H9 (cell line): ENCODE results near the gene MRTFA. TPM values are rescaled to one million over a fixed set of nuclear protein-coding genes. Genes with fewer than 3 reads are reported as not detected.

Source experiments
- DNase-seq: peaks from one replicate; pipeline ENCODE4 v3.0.0-alpha.2; 2017
- H2AFZ ChIP-seq: one replicate; pipeline ENCODE4 v1.6.1; 2013; ENCODE audit warnings: mild to moderate bottlenecking, low read length, control low read depth, moderate library complexity
- H2AK5ac ChIP-seq: 2 replicates; pipeline ENCODE4 v1.6.1; 2013; ENCODE audit warnings: low read length, control low read depth, mixed read lengths; ENCODE audit not compliant: insufficient read length
- H2BK120ac ChIP-seq: one replicate; pipeline ENCODE4 v1.6.1; 2013; ENCODE audit warnings: low read depth, mild to moderate bottlenecking, low read length, control low read depth, inconsistent platforms; ENCODE audit not compliant: poor library complexity, severe bottlenecking
- H2BK12ac ChIP-seq: 2 replicates; pipeline ENCODE4 v1.6.1; 2013; ENCODE audit warnings: low read length, control low read depth, mixed read lengths, low read depth; ENCODE audit not compliant: insufficient read length
- H2BK15ac ChIP-seq: 2 replicates; pipeline ENCODE4 v1.6.1; 2013; ENCODE audit warnings: low read depth, low read length, control low read depth
- H2BK20ac ChIP-seq: one replicate; pipeline ENCODE4 v1.6.1; 2013; ENCODE audit warnings: low read depth, mild to moderate bottlenecking, low read length, control low read depth, inconsistent platforms; ENCODE audit not compliant: poor library complexity, severe bottlenecking
- H2BK5ac ChIP-seq: 2 replicates; pipeline ENCODE4 v1.6.1; 2013; ENCODE audit warnings: low read length, control low read depth, mixed read lengths; ENCODE audit not compliant: insufficient read length
- H3K14ac ChIP-seq: 2 replicates; pipeline ENCODE4 v1.6.1; 2013; ENCODE audit warnings: low read length, control low read depth; ENCODE audit not compliant: insufficient read depth
- H3K18ac ChIP-seq: 2 replicates; pipeline ENCODE4 v1.6.1; 2013; ENCODE audit warnings: low read depth, mild to moderate bottlenecking, mixed read lengths, low read length, control low read depth; ENCODE audit not compliant: insufficient read length
- H3K23ac ChIP-seq: 2 replicates; pipeline ENCODE4 v1.6.1; 2013; ENCODE audit warnings: low read length, control low read depth, mixed read lengths, low read depth; ENCODE audit not compliant: insufficient read length
- H3K23me2 ChIP-seq: 2 replicates; pipeline ENCODE4 v1.6.1; 2013; ENCODE audit warnings: low read depth, mild to moderate bottlenecking, mixed read lengths, low read length, control low read depth; ENCODE audit not compliant: insufficient read length, poor library complexity, severe bottlenecking
- H3K27ac ChIP-seq: 2 replicates; pipeline ENCODE4 v1.5.1; 2013; ENCODE audit warnings: low read length, control low read depth, mixed read lengths, low read depth; ENCODE audit not compliant: insufficient read length
- H3K27me3 ChIP-seq: 2 replicates; pipeline ENCODE4 v1.6.1; 2013; ENCODE audit warnings: low read length, control low read depth, inconsistent platforms; ENCODE audit not compliant: insufficient read depth
- H3K4ac ChIP-seq: 2 replicates; pipeline ENCODE4 v1.6.1; 2013; ENCODE audit warnings: low read depth, mild to moderate bottlenecking, control low read depth, inconsistent platforms, low read length, moderate library complexity
- H3K4me1 ChIP-seq: 2 replicates; pipeline ENCODE4 v1.6.1; 2013; ENCODE audit warnings: low read length, control low read depth, inconsistent platforms; ENCODE audit not compliant: insufficient read depth
- H3K4me2 ChIP-seq: 2 replicates; pipeline ENCODE4 v1.6.1; 2013; ENCODE audit warnings: low read length, control low read depth, mixed read lengths; ENCODE audit not compliant: insufficient read length, insufficient read depth
- H3K56ac ChIP-seq: 2 replicates; pipeline ENCODE4 v1.6.1; 2013; ENCODE audit warnings: low read depth, mild to moderate bottlenecking, mixed read lengths, low read length, control low read depth; ENCODE audit not compliant: insufficient read length
- H3K79me1 ChIP-seq: 2 replicates; pipeline ENCODE4 v1.6.1; 2013; ENCODE audit warnings: low read depth, mild to moderate bottlenecking, moderate library complexity, low read length, control low read depth, inconsistent platforms; ENCODE audit not compliant: insufficient read depth, poor library complexity, severe bottlenecking
- H3K79me2 ChIP-seq: 2 replicates; pipeline ENCODE4 v1.6.1; 2013; ENCODE audit warnings: low read length, control low read depth, inconsistent platforms; ENCODE audit not compliant: insufficient read depth
- H3K9ac ChIP-seq: 2 replicates; pipeline ENCODE4 v1.6.1; 2013; ENCODE audit warnings: low read length, control low read depth, mixed read lengths; ENCODE audit not compliant: insufficient read length; ENCODE audit errors: extremely low read depth
- H3K9me3 ChIP-seq: one replicate; pipeline ENCODE4 v1.6.1; 2013; ENCODE audit warnings: low read depth, low read length, inconsistent platforms; ENCODE audit not compliant: control insufficient read depth
- H3T11ph ChIP-seq: one replicate; pipeline ENCODE4 v1.6.1; 2013; ENCODE audit warnings: mild to moderate bottlenecking, low read length, control low read depth, inconsistent platforms
- H4K20me1 ChIP-seq: one replicate; pipeline ENCODE4 v1.6.1; 2013; ENCODE audit not compliant: control insufficient read depth, insufficient read length, insufficient read depth
- H4K5ac ChIP-seq: 2 replicates; pipeline ENCODE4 v1.6.1; 2013; ENCODE audit warnings: low read depth, mild to moderate bottlenecking, mixed read lengths, low read length, control low read depth; ENCODE audit not compliant: insufficient read length
- H4K8ac ChIP-seq: replicated peaks from 2 replicates; pipeline ENCODE4 v1.6.1; 2013; ENCODE audit warnings: low read length, control low read depth, mixed read lengths, low read depth; ENCODE audit not compliant: insufficient read length
- H4K91ac ChIP-seq: 2 replicates; pipeline ENCODE4 v1.6.1; 2013; ENCODE audit warnings: low read depth, mild to moderate bottlenecking, moderate library complexity, mixed read lengths, low read length, control low read depth; ENCODE audit not compliant: insufficient read length
- H3K27ac Mint-ChIP-seq, 3 experiments: 2 replicates in 2 of 3; 3 replicates in 1 of 3; pipeline ENCODE4 v1.8.0; 2020 to 2021; ENCODE audit warnings: mixed read lengths in 3 of 3, mild to moderate bottlenecking in 1 of 3, moderate library complexity in 1 of 3
- H3K27me3 Mint-ChIP-seq: 2 replicates; pipeline ENCODE4 v1.8.0; 2021; ENCODE audit warnings: low read depth, mild to moderate bottlenecking, moderate library complexity, mixed read lengths
- H3K36me3 Mint-ChIP-seq, 3 experiments: 2 replicates in 2 of 3; 3 replicates in 1 of 3; pipeline ENCODE4 v1.8.0; 2020 to 2021; ENCODE audit warnings: low read depth in 3 of 3, mixed read lengths in 3 of 3; ENCODE audit not compliant: insufficient read depth in 1 of 3
- H3K4me1 Mint-ChIP-seq, 2 experiments: 2 replicates each; pipeline ENCODE4 v1.8.0; 2020; ENCODE audit warnings: mixed read lengths in 2 of 2
- H3K4me3 Mint-ChIP-seq, 2 experiments: 2 replicates in 1 of 2; 3 replicates in 1 of 2; pipeline ENCODE4 v1.8.0; 2020 to 2021; ENCODE audit warnings: mild to moderate bottlenecking in 2 of 2, mixed read lengths in 2 of 2, moderate library complexity in 1 of 2
- H3K9me3 Mint-ChIP-seq, 2 experiments: 2 replicates in 1 of 2; 3 replicates in 1 of 2; pipeline ENCODE4 v1.8.0; 2020; ENCODE audit warnings: mild to moderate bottlenecking in 2 of 2, mixed read lengths in 2 of 2, moderate library complexity in 1 of 2
- WGBS: extraction: QIAGEN DNeasy Blood & Tissue Kit; methylation state at CpG from one replicate; pipeline ENCODE4 v1.1.7; 2013; ENCODE audit warnings: missing lambda C conversion rate, low lambda C conversion rate, mixed read lengths; ENCODE audit not compliant: insufficient read length; ENCODE audit errors: extremely low coverage; 5-methylcytosine and 5-hydroxymethylcytosine counted together
- total RNA-seq: library from RNA; stranded (reverse); gene quantifications from 2 replicates; pipeline ENCODE4 v1.2.1, GENCODE V29; 2021
- TF ChIP-seq, protein P1 (sequence below): fragments of 200-600 bp; sonication (generic); conservative IDR thresholded peaks from 3 replicates; pipeline ENCODE4 v1.8.0; 2021; ENCODE audit warnings: antibody characterized with exemption, mild to moderate bottlenecking

The MRTFA gene
- total RNA-seq, 1 experiment from 2014 or later, result 38.1 TPM

DNA sequence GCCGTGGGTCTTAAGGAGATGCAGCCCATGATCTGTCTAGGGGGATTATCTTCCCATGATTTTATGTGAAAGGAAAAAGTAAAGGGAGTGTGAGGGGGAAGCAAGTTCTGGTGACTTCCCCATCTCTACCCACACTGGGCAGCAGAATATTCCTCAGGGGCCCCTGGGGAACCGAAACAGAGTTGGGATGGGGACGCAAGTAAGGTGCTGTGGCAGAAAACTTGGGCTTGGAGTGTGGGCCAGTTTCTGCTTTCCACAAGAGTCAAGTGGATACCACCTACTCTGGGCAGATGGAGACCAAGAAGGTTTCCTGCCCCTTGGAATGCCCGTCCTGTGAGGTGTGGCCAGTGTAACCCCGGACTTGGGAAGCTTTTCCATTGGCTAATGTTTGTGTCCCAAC, 201.8 kb downstream of the MRTFA start:
- Histone ChIP-seq H3K56ac (no peak overlapping the region), H3K23me2 (no peaks in the 10 kb centered on the region), H3K18ac (no peak overlapping the region), H3K27ac (no peak overlapping the region), H3K4me1 (no peaks in the 10 kb centered on the region), H3K14ac (no peak overlapping the region), H2AFZ (no peak overlapping the region), H4K91ac (no peak overlapping the region), H2BK120ac (no peak overlapping the region), H4K5ac (no peak overlapping the region), H2BK20ac (no peak overlapping the region), H3T11ph (no peak overlapping the region), H3K79me2 (no peaks in the 10 kb centered on the region), H4K20me1 (no peaks in the 10 kb centered on the region), H3K79me1 (no peaks in the 10 kb centered on the region), H4K8ac (no peak overlapping the region), H3K4ac (no peak overlapping the region), H2BK15ac (no peak overlapping the region), H3K4me2 (no peak overlapping the region), H2BK5ac (no peak overlapping the region), H2BK12ac (no peak overlapping the region), H3K27me3 (no peaks in the 10 kb centered on the region), H3K9me3 (no peaks in the 10 kb centered on the region), H3K23ac (no peak overlapping the region), H2AK5ac (no peak overlapping the region), H3K9ac (no peak overlapping the region)
- no CpG with 5 or more reads among the region's 5 CpGs for WGBS
- DNase-seq, result no peak
- H3K4me3 Mint-ChIP-seq, result no peak overlapping the region
- TF ChIP-seq, protein P1, sequence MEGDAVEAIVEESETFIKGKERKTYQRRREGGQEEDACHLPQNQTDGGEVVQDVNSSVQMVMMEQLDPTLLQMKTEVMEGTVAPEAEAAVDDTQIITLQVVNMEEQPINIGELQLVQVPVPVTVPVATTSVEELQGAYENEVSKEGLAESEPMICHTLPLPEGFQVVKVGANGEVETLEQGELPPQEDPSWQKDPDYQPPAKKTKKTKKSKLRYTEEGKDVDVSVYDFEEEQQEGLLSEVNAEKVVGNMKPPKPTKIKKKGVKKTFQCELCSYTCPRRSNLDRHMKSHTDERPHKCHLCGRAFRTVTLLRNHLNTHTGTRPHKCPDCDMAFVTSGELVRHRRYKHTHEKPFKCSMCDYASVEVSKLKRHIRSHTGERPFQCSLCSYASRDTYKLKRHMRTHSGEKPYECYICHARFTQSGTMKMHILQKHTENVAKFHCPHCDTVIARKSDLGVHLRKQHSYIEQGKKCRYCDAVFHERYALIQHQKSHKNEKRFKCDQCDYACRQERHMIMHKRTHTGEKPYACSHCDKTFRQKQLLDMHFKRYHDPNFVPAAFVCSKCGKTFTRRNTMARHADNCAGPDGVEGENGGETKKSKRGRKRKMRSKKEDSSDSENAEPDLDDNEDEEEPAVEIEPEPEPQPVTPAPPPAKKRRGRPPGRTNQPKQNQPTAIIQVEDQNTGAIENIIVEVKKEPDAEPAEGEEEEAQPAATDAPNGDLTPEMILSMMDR, result no peak
- no peaks in the 10 kb centered on the region for H3K27me3 Mint-ChIP-seq
- H3K36me3 Mint-ChIP-seq, result peaks cover 5 to 20% (median 14%) of the 10 kb centered on the region in 3 experiments; a peak in 6 of 7 replicates
- H3K27ac Mint-ChIP-seq, result no peak overlapping the region
- no peaks in the 10 kb centered on the region for H3K9me3 Mint-ChIP-seq
- H3K4me1 Mint-ChIP-seq, result peaks cover 3 to 12% of the 10 kb centered on the region in 2 experiments; a peak in 2 of 4 replicates
